T1000 (cell line): ENCODE results near the gene KIF26B.

Source experiments
- DNase-seq: peaks from one replicate; lab custom pipeline; 2025; ENCODE audit warnings: mixed read lengths; lab: John Stamatoyannopoulos, UW

KIF26B gene

GRCh38 chr1:245209658-245210435 is 55.1 kb downstream of the KIF26B start:
- no peak for DNase-seq

GRCh38 chr1:245211035-245211749 is 56.4 kb downstream of the KIF26B start:
- no peak for DNase-seq

DNA sequence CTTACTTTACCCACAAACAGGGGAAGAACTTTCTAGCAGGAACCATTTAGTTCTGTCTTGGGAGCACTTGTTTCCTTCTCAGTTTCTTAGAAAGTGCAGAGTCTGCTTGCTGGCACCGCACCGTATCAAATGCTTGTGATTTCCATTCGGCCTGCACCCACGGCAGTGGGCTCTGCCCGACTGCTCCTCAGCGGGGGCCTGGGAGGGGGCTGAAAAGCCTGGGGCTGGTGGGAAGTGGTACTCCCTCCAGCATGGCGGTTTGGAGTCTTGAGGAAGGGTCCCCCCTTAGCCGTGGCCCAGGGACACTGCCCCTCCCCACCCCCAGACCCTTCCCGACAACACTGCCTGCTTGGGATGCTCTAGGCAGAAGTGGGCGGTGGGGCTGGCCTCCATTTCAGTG is 57.0 kb downstream of the KIF26B start:
- no peak for DNase-seq

- no peak for DNase-seq
Measured at GRCh38 chr1:245212221-245212710, 57.5 kb downstream of the KIF26B start.

GRCh38 chr1:245213066-245213831 is 58.5 kb downstream of the KIF26B start:
- DNase-seq: no peak

DNA sequence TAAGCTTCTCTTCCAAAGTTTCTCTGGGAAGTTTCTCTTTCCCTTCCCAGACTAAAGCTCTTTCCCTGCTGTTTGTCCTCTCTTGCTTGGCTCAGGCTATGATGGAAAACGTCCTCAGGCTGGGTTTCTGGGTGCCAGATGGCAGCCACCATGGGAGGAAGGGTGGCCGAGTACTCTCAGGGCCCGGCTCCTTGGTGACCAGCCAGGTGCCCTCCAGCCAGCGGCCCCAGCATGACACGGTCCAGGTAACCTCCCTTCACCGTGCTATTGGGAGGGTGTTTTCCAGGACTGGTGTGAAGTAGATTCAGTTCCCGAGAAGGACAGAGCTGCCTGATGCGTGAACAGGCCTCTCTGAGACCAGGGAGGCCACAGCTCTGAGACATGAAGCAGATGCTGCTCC is 60.3 kb downstream of the KIF26B start:
- DNase-seq: no peak

- DNase-seq: no peak
Measured at GRCh38 chr1:245216366-245217115, 61.8 kb downstream of the KIF26B start.

GRCh38 chr1:245217853-245218608 is 63.2 kb downstream of the KIF26B start:
- DNase-seq: no peak

- DNase-seq: no peak
Measured at GRCh38 chr1:245220381-245220985, 65.7 kb downstream of the KIF26B start.

- no peak for DNase-seq
Measured at GRCh38 chr1:245221805-245222204, 67.0 kb downstream of the KIF26B start.

DNA sequence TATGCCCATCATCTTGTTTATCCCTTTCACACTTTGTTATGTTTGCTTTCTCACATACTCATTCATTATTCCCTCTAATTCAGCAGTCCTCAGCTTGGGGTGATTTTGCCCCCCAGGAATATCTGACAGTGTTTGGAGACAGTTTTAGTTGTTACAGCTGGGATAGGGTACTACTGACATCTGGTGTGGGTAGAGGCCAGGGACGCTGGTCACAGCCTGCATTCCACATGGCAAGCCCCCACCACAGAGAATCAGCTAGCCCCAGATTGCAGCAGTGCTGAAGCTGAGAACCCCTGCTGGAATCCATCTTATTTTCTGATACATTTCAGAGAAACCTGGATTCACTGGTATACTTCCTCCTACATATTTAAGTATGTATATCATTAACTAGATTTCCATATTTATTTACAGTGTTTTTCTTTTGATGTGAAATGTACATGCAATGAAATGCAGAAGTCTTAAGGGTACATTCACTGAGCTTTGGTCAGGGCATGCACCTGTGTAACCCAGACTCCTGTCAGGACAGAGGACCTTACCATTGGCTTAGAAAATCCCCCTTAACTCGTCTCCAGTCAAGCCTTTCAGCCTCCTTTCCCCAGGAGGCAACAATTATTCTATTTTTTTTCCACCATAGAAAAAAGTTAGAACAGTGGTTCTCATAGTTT is 68.3 kb downstream of the KIF26B start:
- DNase-seq: no peak

DNA sequence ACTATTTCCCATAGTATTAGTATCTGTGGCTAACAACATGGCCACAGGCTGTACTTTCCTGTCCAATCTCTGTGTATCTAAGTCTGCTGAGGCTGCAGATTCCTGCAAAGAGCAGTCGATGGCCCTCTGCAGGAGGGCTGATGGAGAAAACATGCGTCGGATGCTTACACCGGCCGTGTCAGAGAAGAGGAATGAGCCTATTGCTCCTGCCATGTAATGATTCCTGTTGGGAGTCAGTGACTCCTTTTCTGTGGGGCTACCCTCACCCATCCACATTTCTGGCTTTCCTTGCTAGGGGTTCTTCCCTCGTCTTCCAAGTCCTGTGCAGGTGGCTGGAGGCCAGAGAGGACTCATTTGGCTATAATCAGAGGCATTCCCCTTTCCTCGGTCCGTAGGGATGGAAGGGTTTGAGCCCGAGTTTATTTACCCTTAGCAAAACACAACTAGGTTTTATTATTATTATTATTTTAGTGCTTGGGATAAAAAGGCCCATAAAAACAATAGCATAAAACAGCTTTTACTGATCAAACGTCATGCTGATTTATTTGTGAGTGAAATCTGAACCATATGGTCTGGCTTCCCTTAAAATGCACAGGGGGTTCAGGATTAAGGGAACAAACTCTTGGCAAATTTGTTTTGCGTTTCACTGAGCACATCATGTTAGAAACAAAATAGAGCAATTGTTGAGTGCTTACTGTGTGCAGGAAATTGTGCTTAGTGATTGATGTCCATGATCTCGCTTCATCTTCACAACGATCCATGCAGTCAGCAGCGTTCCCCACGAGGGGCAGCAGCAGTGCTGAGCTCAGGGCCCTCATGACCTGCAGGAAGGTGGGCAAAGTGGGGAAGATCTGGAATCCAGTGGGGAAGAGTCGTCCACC is 70.8 kb downstream of the KIF26B start:
- DNase-seq: no peak

GRCh38 chr1:245226203-245226499 is 71.4 kb downstream of the KIF26B start:
- no peak for DNase-seq

DNA sequence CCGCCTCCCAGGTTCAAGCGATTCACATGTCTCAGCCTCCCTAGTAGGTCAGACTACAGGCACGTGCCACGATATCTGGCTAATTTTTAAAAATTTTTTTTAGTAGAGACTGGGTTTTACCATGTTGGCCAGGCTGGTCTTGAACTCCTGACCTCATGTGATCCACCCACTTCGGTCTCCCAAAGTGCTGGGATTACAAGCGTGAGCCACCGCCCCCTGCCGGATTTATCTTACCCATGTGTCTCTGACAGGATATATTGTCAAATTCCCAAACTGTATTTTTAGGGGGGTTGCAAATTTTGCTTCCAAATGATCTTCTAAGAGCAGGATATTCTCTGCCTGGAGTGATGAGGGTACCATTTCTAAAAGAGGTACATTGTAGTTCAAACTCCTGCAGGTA is 74.3 kb downstream of the KIF26B start:
- no peak for DNase-seq

- DNase-seq: no peak
Measured at GRCh38 chr1:245232931-245233330, 78.1 kb downstream of the KIF26B start.

- no peak for DNase-seq
Measured at GRCh38 chr1:245234217-245235081, 79.7 kb downstream of the KIF26B start.

GRCh38 chr1:245235156-245235555 is 80.4 kb downstream of the KIF26B start:
- no peak for DNase-seq

- DNase-seq: no peak
Measured at GRCh38 chr1:245240648-245241165, 85.9 kb downstream of the KIF26B start.
